Natural killer cell treated with Interleukin-12 subunit alpha and Interleukin-12 subunit beta and Interleukin-15 and Interleukin-18, amount 100 ng/mL, for 72 hours (primary cell): ENCODE measurements around the gene HPS6. TPM values are rescaled to one million over a fixed set of nuclear protein-coding genes. Genes with fewer than 3 reads are reported as not detected.

Source experiments
- ATAC-seq, 2 donors: fragments of 150-1000 bp; cut with Tn5 transposase in 1 of 2; sonication (Bioruptor Pico), chemical (Tn5 transposase) in 1 of 2; 2 replicates each; pipeline ENCODE4 v1.10.0; 2021
- DNase-seq: peaks from one replicate; pipeline ENCODE4 v3.0.0; 2022; ENCODE audit warnings: low spot score
- H3K27ac Mint-ChIP-seq, 2 donors: 1 replicate in 1 of 2; 2 replicates in 1 of 2; pipeline ENCODE4 v1.8.0; 2022; ENCODE audit warnings: mixed read lengths in 2 of 2, mild to moderate bottlenecking in 1 of 2, moderate library complexity in 1 of 2
- H3K27me3 Mint-ChIP-seq, 2 donors: 1 replicate in 1 of 2; 2 replicates in 1 of 2; pipeline ENCODE4 v1.8.0; 2022; ENCODE audit warnings: mixed read lengths in 2 of 2
- H3K36me3 Mint-ChIP-seq: one replicate; pipeline ENCODE4 v1.8.0; 2022; ENCODE audit warnings: mixed read lengths
- H3K4me1 Mint-ChIP-seq, 2 donors: 1 replicate in 1 of 2; 2 replicates in 1 of 2; pipeline ENCODE4 v1.8.0; 2022; ENCODE audit warnings: low read depth in 2 of 2, mixed read lengths in 2 of 2, mild to moderate bottlenecking in 1 of 2
- H3K4me3 Mint-ChIP-seq: one replicate; pipeline ENCODE4 v1.8.0; 2022; ENCODE audit warnings: mixed read lengths
- H3K9me3 Mint-ChIP-seq: 2 replicates; pipeline ENCODE4 v1.8.0; 2022; ENCODE audit warnings: mixed read lengths
- total RNA-seq, 2 donors: library from RNA; stranded (reverse); gene quantifications; one replicate each; pipeline ENCODE4 v1.2.3, GENCODE V29; 2022

HPS6 gene
- total RNA-seq, 2 donors from 2014 or later = 25.0 to 28.6 TPM

GRCh38 chr10:102116656-102117055 lies 51.5 kb downstream of the HPS6 start:
- Mint-ChIP-seq H3K27ac (peak overlapping the region; percentile 80 to 90), H3K36me3 (no peaks in the 10 kb centered on the region), H3K27me3 (no peaks in the 10 kb centered on the region), H3K4me1 (peaks cover 50 to 64% of the 10 kb centered on the region in 2 donors), H3K9me3 (no peaks in the 10 kb centered on the region), H3K4me3 (peak overlapping the region; percentile 82)
- ATAC-seq (no peak), DNase-seq (no peak)

Other genes with a start within 250 kb of the HPS6 start
- gene OGA, start 246.9 kb upstream of the HPS6 start, total RNA-seq = 100 to 1,000 TPM; 174 to 237 TPM
- 1 to 10 TPM; 2.2 to 6.8 TPM for gene KCNIP2, start 221.5 kb upstream of the HPS6 start, total RNA-seq
- gene ARMH3, start 9.2 kb upstream of the HPS6 start, total RNA-seq = 10 to 100 TPM; 36.5 to 39.3 TPM
- 10 to 100 TPM; 61.8 to 87.9 TPM for gene LDB1, start 55.0 kb downstream of the HPS6 start, total RNA-seq
- 100 to 1,000 TPM in 1 of 2 donors, 10 to 100 TPM in 1; 56.3 to 134 TPM for gene PPRC1, start 67.7 kb downstream of the HPS6 start, total RNA-seq
- 100 to 1,000 TPM in 1 of 2 donors, 10 to 100 TPM in 1; 98.9 to 172 TPM for gene NOLC1, start 87.0 kb downstream of the HPS6 start, total RNA-seq
- not detected for gene ELOVL3, start 160.9 kb downstream of the HPS6 start, total RNA-seq
- not detected for gene PITX3, start 176.2 kb downstream of the HPS6 start, total RNA-seq
- gene GBF1, start 180.2 kb downstream of the HPS6 start, total RNA-seq = 10 to 100 TPM; 63.2 to 65.3 TPM